ENCODE data around the gene L1TD1.
A peak's percentile ranks its signal among the peaks of the same experiment; 100 is the strongest.

Gene L1TD1

GRCh38 chr1:62229932-62230331 is 35.3 kb downstream of the L1TD1 start:
- no peak for DNase-seq (ENCODE audit: low read depth)
- TF ChIP-seq CTCF (conservative IDR thresholded peaks at IDR 0.05; ENCODE audit: low read depth, low read length), result no peak

GRCh38 chr1:62230718-62231117 is 36.1 kb downstream of the L1TD1 start:
- peak; percentile 66 for DNase-seq (ENCODE audit: low read depth)
- no peak overlapping the region for H3K4me3 ChIP-seq (ENCODE audit: low read depth, low read length)
- no peak for TF ChIP-seq CTCF (conservative IDR thresholded peaks at IDR 0.05; ENCODE audit: low read depth, low read length)

More at GRCh38 chr1:62229932-62230331, 35.3 kb downstream of the L1TD1 start:
- no peak overlapping the region for H3K4me3 ChIP-seq (ENCODE audit: low read depth, low read length)

GRCh38 chr1:62232871-62233278 is 38.2 kb downstream of the L1TD1 start:
- no peak for DNase-seq (ENCODE audit: low read depth)
- H3K4me3 ChIP-seq (ENCODE audit: low read depth, low read length), result no peak overlapping the region
- TF ChIP-seq CTCF (conservative IDR thresholded peaks at IDR 0.05; ENCODE audit: low read depth, low read length), result no peak

GRCh38 chr1:62233926-62234450 is 39.3 kb downstream of the L1TD1 start:
- DNase-seq (ENCODE audit: low read depth), result no peak
- no peak overlapping the region for H3K4me3 ChIP-seq (ENCODE audit: low read depth, low read length)
- TF ChIP-seq CTCF (conservative IDR thresholded peaks at IDR 0.05; ENCODE audit: low read depth, low read length), result no peak

- no peak for TF ChIP-seq CTCF (conservative IDR thresholded peaks at IDR 0.05; ENCODE audit: low read depth, low read length)
- no peak overlapping the region for H3K4me3 ChIP-seq (ENCODE audit: low read depth, low read length)
- no peak for DNase-seq (ENCODE audit: low read depth)
These were observed 40.0 kb downstream of the L1TD1 start for GRCh38 chr1:62234688-62235087.

- no peak overlapping the region for H3K4me3 ChIP-seq (ENCODE audit: low read depth, low read length)
- no peak for TF ChIP-seq CTCF (conservative IDR thresholded peaks at IDR 0.05; ENCODE audit: low read depth, low read length)
- no peak for DNase-seq (ENCODE audit: low read depth)
These were observed 40.9 kb downstream of the L1TD1 start for GRCh38 chr1:62235576-62235975.

GRCh38 chr1:62237361-62237760 is 42.7 kb downstream of the L1TD1 start:
- no peak overlapping the region for H3K4me3 ChIP-seq (ENCODE audit: low read depth, low read length)
- TF ChIP-seq CTCF (conservative IDR thresholded peaks at IDR 0.05; ENCODE audit: low read depth, low read length), result no peak
- no peak for DNase-seq (ENCODE audit: low read depth)

Measured in choroid plexus epithelial cell (primary cell).